Measurements from ENCODE around the gene THOC7.

GRCh38 chr3:63908776-63909175, 45.2 kb upstream of the THOC7 start:
- TF ChIP-seq GATA3 (IDR thresholded peaks at IDR 0.05; ENCODE audit: low read depth, low read length) = no peak
- no peak for TF ChIP-seq GATA2 (IDR thresholded peaks at IDR 0.05; ENCODE audit: low read depth, low read length)

Measured in SH-SY5Y (cell line).